Dermis microvascular lymphatic vessel endothelial cell (primary cell): ENCODE measurements around the gene MAMSTR. TPM values are rescaled to one million over a fixed set of nuclear protein-coding genes. Genes with fewer than 3 reads are reported as not detected.
"Not testable (repeated sequence)": the region's sequence is repeated elsewhere in the genome, so short reads cannot be mapped to it uniquely, and the experiment has no call there.

Experiments used
- DNase-seq, 2 donors: peaks; one replicate each; pipeline versions ENCODE4 v3.0.0 to v3.0.0-alpha.2; 2010; ENCODE audit warnings: low read depth in 2 of 2
- total RNA-seq: library from RNA; depleted of rRNA; stranded (reverse); fragments of >200 nt; gene quantifications from 2 replicates; pipeline ENCODE4 v1.2.1, GENCODE V29; 2014

The MAMSTR gene
- under 0.01 and 0.13 TPM in 2 replicates for total RNA-seq

- DNase-seq = no peak
These were observed at the start of gene MAMSTR for GRCh38 chr19:48719263-48720171. TSS of gene MAMSTR (minus strand) at chr19:48719725. CDS start at chr19:48719031, 694 bp downstream.

- no peak for DNase-seq
These were observed 49.6 kb upstream of the MAMSTR start for GRCh38 chr19:48768994-48769713.

- not testable (repeated sequence) for DNase-seq
These were observed 48.7 kb upstream of the MAMSTR start for GRCh38 chr19:48768171-48768753.

DNA sequence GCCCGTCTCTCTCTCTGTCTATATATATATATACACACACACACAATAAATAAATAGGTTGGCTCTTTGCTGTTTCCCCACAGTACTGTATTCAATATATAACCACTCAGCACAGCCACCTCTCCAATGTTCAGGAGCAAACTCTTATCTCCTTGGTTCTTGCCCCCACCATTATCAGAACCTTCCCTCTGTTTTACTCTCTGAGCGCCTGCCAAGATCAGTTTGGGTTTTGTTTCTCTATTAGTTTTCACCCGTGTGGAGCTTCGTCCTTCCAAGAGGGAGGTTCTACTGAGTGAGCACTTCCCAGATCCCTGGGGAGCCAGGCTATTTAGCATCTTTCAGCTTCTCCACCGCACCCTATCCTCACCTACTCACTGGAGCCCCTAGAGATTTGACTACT lies 46.3 kb upstream of the MAMSTR start:
- not testable (repeated sequence) for DNase-seq

- peak; percentile 45 to 50 for DNase-seq
These were observed 41.1 kb upstream of the MAMSTR start for GRCh38 chr19:48760504-48761205.

- DNase-seq = no peak
These were observed 38.2 kb upstream of the MAMSTR start for GRCh38 chr19:48757741-48758144.

DNA sequence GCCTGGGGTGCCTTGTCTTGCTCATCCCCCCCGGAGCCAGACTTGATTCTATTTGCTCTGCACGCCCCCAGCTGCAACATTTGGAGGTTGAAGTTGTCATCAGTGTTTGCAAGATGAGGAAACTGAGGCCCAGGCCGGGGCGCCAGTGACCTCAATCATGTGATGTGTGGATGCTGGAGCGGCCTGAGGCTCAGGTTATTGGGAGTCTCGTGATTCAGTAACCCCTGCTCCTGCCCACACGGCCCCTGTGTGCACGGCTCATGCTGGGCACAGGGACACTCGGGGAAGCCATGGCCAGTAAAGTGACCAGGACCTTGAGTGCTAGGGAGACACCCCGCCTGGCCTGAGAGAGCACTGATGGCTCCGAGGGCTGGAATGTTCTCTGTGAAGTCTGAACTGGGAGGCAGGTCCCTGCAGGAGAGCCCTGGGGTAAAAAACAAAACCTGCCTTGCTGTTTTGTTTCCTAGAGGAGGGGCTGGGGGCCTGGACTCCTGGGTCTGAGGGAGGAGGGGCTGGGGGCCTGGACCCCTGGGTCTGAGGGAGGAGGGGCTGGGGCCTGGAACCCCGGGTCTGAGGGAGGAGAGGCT lies 37.7 kb upstream of the MAMSTR start:
- no peak for DNase-seq

DNA sequence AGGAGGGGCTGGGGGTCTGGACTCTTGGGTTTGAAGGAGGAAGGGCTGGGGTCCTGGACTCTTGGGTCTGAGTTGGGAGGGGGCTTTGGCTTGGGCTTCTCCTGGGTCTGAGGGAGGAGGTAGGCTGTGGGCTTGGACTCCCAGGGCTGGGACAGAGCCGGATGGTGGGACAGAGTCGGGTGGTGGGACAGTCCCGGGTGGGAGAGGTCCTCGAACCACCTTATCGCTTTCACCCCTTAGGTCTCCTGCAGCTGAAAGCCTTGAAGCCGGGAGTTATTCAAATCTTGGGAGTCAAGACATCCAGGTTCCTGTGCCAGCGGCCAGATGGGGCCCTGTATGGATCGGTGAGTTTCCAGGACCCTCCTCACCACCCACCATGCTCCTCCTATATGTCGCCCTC lies 37.2 kb upstream of the MAMSTR start:
- no peak for DNase-seq

GRCh38 chr19:48756212-48756611 lies 36.7 kb upstream of the MAMSTR start:
- no peak for DNase-seq

- no peak for DNase-seq
These were observed 36.3 kb upstream of the MAMSTR start for GRCh38 chr19:48755787-48756186.

DNA sequence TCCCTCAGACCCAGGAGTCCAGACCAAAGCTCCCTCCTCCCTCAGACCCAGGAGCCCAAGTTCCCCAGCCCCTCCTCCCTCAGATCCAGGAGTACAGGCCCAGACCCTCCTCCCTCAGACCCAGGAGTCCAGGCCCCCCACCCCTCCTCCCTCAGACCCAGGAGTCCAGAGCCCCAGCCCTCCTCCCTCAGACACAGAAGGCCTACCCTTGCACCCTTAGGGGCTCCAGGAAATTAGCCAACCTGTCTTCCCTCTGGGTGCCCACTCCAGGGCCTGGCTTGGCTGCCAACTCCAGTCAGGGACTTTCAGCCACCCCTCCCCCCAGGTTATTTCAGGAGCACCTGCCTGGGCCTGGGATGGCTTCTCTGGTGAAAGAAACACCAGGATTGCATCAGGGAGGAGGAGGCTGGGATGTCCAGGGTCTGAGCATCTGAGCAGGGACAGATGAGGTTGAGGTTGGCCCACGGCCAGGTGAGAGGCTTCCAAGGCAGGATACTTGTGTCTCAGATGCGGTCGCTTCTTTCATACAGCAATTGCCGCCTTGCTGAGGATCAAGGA lies 35.6 kb upstream of the MAMSTR start, which contains the start of gene FGF21:
Gene FGF21 (plus strand): TSS at position 441 of the 558 bp plus-strand sequence. CDS start 713 bp downstream, outside the sequence.
- DNase-seq = no peak

DNA sequence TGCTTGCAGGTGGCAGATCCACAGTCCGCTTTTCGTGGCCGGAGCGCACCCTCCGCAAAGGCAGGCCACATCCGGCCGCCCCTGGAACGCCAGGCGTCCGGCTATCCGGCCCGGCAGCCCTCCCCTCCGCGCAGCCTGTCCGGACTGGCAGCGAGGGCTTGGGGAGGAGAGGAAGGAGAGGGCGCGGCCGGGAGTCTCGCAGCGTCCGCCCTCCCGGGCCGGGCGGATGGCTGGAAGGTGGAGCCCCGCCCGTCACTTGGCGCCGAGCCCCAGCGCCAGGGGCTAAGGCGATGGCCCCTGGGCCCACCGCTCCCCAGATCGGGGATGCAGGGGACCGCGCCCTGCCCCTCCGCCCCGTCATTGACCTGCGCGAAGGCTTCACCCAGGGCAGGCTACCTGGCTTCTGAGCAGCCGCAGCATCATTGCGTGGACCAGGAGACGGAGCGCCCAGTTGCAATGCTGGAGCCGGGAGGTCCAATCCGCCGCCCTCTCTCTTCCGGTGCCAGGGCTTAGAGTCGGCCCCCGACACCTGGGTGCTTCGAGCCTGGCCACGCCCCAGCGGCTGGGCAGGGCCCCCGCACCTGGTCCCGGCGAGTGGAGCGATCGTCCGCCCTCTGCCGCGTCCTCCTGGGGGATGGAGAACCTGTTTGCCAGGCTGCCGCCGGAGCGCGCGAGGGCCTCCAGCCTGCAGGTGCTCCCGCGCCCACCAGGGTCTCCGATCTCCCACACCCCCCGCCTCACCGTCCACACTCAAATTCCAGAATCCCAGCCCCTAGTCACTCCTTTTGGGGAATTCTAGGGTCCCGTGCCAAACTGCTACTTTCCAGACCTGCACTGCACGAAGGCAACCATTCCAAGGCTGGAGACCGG lies 33.2 kb upstream of the MAMSTR start, which contains the start of gene FUT1:
Gene FUT1 (minus strand): TSS at position 146 of the 870 bp plus-strand sequence. CDS start 1,360 bp downstream, outside the sequence.
- peak in 1 of 2 donors; percentile 66 for DNase-seq

GRCh38 chr19:48751845-48752495 lies 32.4 kb upstream of the MAMSTR start:
- DNase-seq = no peak

DNA sequence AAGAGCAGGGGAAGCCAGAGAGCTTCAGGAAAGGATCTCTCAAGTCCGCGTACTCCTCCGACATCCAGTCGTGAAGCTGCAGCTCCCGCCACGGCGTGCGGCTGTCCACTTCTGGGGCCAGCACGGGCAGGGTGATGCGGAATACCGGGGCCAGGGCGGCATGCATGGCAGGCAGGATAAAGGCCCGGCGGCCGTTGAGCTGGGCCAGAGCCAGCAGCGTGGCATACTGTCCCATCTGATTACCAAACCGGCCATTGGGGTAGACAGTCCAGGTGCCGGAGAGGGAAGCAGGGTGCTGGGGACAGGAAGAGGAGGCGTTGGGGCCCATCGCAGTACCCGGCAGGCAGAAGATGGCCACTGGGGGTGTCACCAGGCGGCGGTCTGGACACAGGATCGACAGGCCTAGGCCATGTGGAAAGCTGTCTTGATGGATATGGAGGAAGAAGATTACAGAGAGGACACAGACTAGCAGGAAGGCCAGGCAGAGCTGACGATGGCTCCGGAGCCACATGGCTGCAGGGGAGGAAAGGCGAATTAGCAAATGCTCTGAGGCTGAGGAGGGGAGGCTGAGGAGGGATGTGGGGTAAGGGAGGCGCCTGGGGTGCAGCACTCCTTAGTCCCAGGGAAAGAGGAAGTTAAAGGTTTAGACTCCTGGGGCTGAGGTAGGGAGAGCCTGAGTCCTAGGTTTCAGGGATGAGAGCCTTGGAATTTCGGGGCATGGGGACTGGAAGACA lies 31.4 kb upstream of the MAMSTR start:
- DNase-seq = no peak

GRCh38 chr19:48750351-48750750 lies 30.8 kb upstream of the MAMSTR start:
- DNase-seq = no peak

GRCh38 chr19:48749571-48750198 lies 30.2 kb upstream of the MAMSTR start:
- no peak for DNase-seq

DNA sequence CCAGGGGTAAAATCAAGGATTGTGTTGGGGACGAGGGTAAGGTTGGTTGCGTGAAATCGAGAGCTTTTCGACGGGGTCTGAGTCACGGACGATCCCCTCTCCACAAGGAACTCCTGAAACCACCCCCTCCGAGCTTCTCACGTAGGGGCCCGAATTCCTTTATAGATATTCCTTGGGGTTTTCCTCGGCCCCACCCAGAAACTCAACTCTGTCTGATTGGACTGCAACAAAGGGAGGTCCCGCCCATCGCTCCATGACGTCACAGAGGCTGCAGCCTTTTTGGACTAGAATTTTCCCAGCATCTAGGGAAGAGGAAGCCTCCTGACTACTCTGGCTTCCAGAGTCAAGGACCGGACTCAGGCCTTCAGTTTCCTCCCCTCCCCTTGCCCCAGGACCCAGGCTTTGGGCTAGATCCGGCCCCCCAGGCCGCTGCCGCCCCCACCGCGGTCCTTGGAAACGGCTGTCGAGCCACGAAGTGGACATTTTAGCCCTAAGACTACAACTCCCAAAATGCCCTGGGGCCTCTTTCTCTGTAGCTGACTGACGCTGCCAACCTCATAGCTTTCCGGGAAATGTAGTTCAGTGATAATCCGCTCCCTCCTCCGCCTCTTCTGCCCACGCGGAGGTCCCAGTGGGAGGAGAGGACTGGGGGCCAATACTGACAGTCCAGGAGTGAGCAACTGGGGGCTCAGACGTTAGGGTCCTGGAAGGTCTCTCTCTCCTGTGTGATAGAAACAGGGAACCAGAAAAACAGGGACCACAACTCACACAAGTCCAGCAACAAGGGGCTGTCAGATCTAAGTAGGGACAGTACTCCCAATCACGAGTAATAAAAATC lies 27.4 kb upstream of the MAMSTR start, which contains the start of gene IZUMO1:
Gene IZUMO1 (minus strand): TSS at position 172 of the 838 bp plus-strand sequence. CDS start 1,050 bp downstream, outside the sequence.
- peak; percentile 84 to 93 for DNase-seq
